Measurements from ENCODE around the gene TSHZ2.

DNA sequence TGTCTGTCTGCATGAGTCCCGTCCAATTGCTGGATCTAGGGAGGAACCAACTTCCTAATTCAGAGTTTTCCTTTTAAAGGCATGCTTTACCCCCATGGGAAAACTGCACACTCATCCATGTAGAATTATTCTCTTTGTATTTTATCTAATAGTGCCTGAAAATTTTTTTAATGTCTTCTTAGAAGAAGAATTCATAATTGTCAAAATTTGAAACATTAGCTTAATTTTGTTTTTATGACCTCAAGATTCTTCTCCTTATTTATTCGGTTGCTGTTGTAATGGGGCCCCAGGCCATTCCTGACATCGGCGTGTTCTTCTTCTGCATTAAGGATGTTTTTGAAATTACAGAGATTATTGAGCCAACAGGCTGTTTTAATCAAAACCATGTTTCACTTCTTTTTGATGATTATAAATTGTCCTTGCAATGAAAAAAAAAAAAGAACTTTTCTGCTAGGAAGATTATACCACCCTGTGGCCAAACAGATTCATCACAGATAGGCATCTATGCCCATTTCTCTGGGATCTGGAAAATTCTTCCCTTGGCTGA lies 521.2 kb downstream of the TSHZ2 start:
- TF ChIP-seq RFX5 (IDR thresholded peaks at IDR 0.05; ENCODE audit: low read depth, low read length) (no peak), RCOR1 (IDR thresholded peaks at IDR 0.05; ENCODE audit: insufficient replicate concordance, low read length) (no peak), CHD1 (IDR thresholded peaks at IDR 0.05; ENCODE audit: low read depth, low read length) (no peak), POLR2A (IDR thresholded peaks at IDR 0.05; ENCODE audit: low read depth, low read length) (no peak), USF2 (IDR thresholded peaks at IDR 0.05; ENCODE audit: low read depth, low read length) (no peak), CTCF (conservative IDR thresholded peaks at IDR 0.05; ENCODE audit: low read depth, low read length) (no peak)

Measured in IMR-90 (cell line).